ENCODE results near the gene C21orf58.

Gene C21orf58

DNA sequence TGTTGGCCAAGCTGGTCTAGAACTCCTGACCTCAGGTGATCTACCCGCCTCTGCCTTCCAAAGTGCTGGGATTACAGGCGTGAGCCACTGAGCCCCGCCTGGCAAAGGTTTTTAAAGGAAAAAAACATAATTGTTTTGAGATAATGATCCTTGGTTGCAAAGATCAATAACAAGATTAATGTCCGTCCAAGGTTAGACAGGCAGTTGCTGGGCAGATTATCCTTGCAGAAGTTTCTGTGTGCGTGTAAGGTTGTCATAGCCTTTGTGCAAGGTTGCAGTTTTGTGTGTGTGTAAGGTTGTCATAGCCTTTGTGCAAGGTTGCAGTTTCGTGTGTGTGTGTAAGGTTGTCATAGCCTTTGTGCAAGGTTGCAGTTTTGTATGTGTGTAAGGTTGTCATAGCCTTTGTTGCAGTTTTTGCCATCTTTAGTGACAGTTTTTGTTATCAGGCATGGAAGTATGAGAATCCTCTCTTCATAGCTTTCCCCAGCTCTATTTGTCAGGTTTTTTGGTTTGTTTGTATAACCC lies 34.0 kb downstream of the C21orf58 start:
- ATAC-seq (replicated peaks), result no peak
- Mint-ChIP-seq H3K4me3 (no peak overlapping the region), H3K36me3 (ENCODE audit: insufficient read depth) (peaks cover 27% of the 10 kb centered on the region), H3K27ac (no peak overlapping the region), H3K9me3 (no peaks in the 10 kb centered on the region), H3K4me1 (ENCODE audit: low read depth in 2 of 2) (peaks cover 19 to 22% of the 10 kb centered on the region in 2 donors), H3K27me3 (no peaks in the 10 kb centered on the region)
- DNase-seq, result no peak

DNA sequence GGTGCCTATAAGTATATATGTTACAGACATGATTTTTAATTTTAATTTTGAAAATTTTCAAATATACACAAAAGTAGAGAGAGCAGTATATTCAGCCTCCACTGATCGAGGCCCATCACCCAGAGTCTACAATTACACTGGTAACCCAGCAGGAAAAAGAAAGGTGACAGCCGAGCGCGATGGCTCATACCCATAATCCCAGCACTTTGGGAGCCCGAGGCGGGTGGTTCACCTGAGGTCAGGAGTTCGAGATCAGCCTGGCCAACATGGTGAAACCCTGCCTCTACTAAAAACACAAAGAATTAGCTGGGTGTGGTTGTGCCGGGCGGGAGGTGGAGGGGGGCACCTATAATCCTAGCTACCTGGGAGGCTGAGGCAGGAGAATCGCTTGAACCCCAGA lies 36.1 kb downstream of the C21orf58 start:
- DNase-seq (no peak), ATAC-seq (replicated peaks) (no peak)
- H3K27ac Mint-ChIP-seq, result peak overlapping the region; percentile 96
- peaks cover 33% of the 10 kb centered on the region for H3K36me3 Mint-ChIP-seq (ENCODE audit: insufficient read depth)
- H3K4me3 Mint-ChIP-seq, result peak overlapping the region; percentile 89 to 99
- peaks cover 27 to 39% of the 10 kb centered on the region in 2 donors for H3K4me1 Mint-ChIP-seq (ENCODE audit: low read depth in 2 of 2)
- no peaks in the 10 kb centered on the region for H3K27me3 Mint-ChIP-seq
- H3K9me3 Mint-ChIP-seq, result no peaks in the 10 kb centered on the region

DNA sequence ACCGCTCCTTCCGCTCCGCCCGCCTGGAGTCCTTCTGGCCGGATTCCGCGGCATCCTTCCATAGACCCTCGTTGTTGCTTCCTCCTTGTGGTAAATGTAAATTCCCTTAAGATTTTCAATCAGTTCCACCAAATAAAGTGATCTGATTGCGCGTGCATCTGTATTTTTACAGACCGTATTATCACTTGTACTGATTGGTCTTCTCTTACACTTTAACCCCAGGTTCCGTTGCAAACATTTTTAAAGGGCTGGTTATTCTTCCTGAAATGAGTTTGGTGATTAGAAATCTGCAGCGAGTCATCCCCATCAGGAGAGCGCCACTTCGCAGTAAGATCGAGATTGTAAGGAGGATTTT lies 37.0 kb downstream of the C21orf58 start:
- Mint-ChIP-seq H3K4me3 (peak overlapping the region; percentile 89 to 99), H3K9me3 (no peaks in the 10 kb centered on the region), H3K27me3 (no peaks in the 10 kb centered on the region), H3K27ac (peak overlapping the region; percentile 96), H3K36me3 (ENCODE audit: insufficient read depth) (peaks cover 37% of the 10 kb centered on the region), H3K4me1 (ENCODE audit: low read depth in 2 of 2) (peaks cover 27 to 39% of the 10 kb centered on the region in 2 donors)
- peak; percentile 16 for ATAC-seq (replicated peaks)
- no peak for DNase-seq

DNA sequence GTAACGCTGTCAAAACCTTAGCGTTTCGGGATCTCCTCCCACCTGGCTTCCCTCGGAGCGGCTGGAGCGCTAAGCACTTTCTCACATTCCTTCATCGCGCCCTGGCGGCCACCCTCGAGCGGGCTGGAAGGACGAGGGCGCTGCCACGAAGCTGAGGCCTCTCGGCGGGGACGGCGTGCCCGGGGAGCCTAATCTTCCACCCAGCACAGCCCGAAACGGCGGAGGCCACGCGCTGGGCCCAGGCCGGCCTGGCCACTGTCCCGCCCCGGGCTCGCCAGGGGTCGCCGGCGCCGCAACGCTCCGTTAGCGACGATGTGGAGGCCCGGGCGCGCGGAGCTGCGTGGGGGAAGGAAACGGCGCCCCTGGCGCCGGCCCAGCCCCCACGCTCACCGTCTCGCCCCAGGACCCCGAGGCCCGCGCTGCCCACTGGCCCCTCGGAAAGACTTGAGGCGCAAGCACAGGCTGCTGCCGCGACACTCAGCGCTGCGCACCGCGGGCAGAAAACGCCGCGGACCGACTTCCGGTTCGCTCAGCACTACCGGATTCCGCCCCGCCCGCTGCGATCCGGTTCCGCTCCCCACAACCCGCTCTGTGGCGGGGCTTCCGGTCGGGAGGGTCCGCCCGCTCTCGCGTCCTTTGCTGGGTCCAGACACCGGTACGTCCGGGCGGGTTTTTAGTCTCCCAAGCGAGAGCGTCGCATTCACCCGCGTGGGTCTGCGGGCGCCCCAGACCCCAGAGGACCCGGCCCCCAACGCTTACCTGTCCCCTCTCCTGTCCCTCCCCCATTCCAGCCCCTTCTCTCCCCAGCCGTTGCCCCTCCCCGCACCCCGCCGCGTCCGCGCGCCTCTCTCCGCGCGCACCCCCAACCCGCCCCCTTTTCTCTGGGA lies 37.7 kb downstream of the C21orf58 start, which contains the start of gene YBEY:
YBEY (plus strand) TSS at position 582 of the 887 bp plus-strand sequence. CDS start 572 bp downstream, outside the sequence.
- no peaks in the 10 kb centered on the region for H3K27me3 Mint-ChIP-seq
- H3K4me1 Mint-ChIP-seq (ENCODE audit: low read depth in 2 of 2), result peaks cover 27 to 43% of the 10 kb centered on the region in 2 donors
- H3K27ac Mint-ChIP-seq, result peak within 1 kb of the TSS; percentile 96
- DNase-seq (peak; percentile 75 to 78 (median 76)), ATAC-seq (replicated peaks) (peak; percentile 87)
- peaks cover 39% of the 10 kb centered on the region for H3K36me3 Mint-ChIP-seq (ENCODE audit: insufficient read depth)
- peak within 1 kb of the TSS; percentile 89 to 99 for H3K4me3 Mint-ChIP-seq
- no peaks in the 10 kb centered on the region for H3K9me3 Mint-ChIP-seq

DNA sequence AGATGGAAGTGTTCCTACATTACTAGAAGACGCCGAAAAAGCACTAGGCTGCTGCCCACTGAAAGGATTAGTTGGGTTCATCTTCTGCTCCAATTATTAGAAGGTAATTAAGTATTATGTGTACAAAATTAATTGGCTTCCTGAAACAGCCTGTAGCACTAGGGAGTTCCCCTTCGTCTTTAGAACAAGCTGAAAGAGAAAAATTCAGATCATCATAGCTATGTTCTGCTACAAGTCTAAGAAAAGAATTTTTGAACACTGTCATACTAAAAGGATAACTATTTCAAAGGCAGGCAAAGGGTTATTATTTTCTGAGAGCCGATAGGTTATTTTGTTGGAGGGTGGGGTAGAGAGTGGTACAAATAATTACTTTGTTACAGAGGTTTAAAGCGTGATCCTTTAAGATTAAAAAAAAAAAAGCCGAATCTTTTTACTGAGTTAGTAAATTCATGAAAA lies 38.4 kb downstream of the C21orf58 start, which contains the start of gene MCM3AP:
MCM3AP (minus strand) TSS at position 406 of the 456 bp plus-strand sequence; CDS start at position 81, 325 bp downstream.
- Mint-ChIP-seq H3K36me3 (ENCODE audit: insufficient read depth) (peaks cover 40% of the 10 kb centered on the region), H3K27ac (peak within 1 kb of the TSS; percentile 96), H3K9me3 (no peaks in the 10 kb centered on the region), H3K27me3 (no peaks in the 10 kb centered on the region), H3K4me3 (peak within 1 kb of the TSS; percentile 89 to 99), H3K4me1 (ENCODE audit: low read depth in 2 of 2) (peaks cover 29 to 49% of the 10 kb centered on the region in 2 donors)
- DNase-seq, result no peak
- no peak for ATAC-seq (replicated peaks)

DNA sequence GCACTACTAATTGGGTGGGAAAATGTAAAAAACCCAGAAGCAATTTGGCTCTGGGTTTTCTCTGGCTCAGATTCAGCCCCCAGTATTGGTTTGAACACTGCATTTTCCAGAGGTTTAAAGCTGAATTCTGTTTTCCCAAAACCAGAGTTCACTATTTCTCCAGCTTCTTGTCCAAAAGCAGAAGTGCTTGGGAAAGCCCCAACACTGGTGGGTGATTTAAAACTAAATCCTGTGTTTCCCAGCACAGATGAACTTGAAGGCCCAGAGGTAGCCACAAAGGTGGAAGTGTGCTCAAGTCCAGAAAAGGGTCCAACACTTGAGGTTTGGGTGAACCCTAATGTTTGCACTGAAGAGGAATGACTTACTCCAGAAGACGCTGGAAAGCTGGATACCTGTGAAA lies 38.9 kb downstream of the C21orf58 start:
- Mint-ChIP-seq H3K27ac (peak overlapping the region; percentile 96), H3K9me3 (no peaks in the 10 kb centered on the region), H3K27me3 (no peaks in the 10 kb centered on the region), H3K4me3 (peak overlapping the region; percentile 89 to 99), H3K4me1 (ENCODE audit: low read depth in 2 of 2) (peaks cover 28 to 47% of the 10 kb centered on the region in 2 donors), H3K36me3 (ENCODE audit: insufficient read depth) (peaks cover 43% of the 10 kb centered on the region)
- ATAC-seq (replicated peaks) (no peak), DNase-seq (no peak)

DNA sequence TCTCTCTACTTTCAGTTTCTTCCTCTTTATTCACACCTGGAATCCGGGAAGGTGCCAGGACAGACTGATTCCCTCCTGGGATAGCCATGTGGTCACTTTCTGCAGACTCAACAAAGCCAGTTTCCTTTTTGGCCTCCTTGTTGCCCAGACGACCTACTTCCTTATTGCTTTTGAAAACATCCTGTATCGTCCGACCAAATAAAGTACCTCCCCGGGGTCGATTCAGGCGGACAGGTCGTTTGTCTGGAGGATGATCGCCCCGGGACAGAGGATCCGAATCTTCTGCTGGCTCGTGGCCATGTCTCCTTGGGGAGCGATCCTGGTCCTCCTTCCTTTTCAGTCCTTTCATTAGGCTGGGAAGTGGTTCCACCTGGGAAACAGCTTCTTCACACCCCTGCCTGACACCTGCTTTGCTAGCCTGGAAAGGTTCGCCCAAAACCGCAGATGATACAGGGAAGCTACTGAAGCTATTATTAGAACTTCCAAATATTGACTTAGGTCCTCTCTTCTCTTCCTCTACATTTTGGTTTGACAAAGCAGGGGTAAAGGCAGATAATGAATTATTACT lies 39.5 kb downstream of the C21orf58 start:
- Mint-ChIP-seq H3K36me3 (ENCODE audit: insufficient read depth) (peaks cover 47% of the 10 kb centered on the region), H3K27me3 (no peaks in the 10 kb centered on the region), H3K27ac (peak overlapping the region in 1 of 2 donors; percentile 32), H3K4me1 (ENCODE audit: low read depth in 2 of 2) (peaks cover 26 to 45% of the 10 kb centered on the region in 2 donors), H3K4me3 (peak overlapping the region; percentile 48 to 99), H3K9me3 (no peaks in the 10 kb centered on the region)
- DNase-seq (no peak), ATAC-seq (replicated peaks) (no peak)

DNA sequence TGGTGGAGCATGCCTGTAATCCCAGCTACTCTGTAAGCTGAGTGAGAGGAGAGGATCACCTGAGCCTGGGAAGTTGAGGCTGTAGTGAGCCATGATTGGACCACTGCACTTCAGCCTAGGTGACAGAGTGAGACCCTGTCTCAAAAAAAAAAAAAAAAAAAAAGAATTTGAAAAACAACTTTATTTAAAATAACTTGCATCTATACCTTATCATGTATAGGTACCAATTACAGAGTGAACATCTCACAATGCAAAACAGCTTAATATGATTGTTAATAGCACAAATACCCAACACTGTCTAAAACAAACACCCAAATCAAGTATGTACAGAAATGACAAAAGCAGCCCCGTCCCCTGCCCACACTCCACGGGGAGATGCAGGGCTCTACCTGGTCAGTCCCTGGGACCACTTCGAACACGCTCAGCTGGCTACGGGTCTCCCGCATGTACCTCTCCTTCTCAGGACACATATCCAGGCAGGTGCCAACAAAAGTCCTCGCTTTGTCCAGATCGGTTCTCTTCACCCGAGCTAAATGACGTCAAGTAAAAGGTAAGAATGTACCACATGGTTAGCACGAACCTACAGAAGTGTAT lies 48.8 kb downstream of the C21orf58 start:
- Mint-ChIP-seq H3K9me3 (no peaks in the 10 kb centered on the region), H3K36me3 (ENCODE audit: insufficient read depth) (peaks cover 97% of the 10 kb centered on the region), H3K4me3 (no peak overlapping the region), H3K4me1 (ENCODE audit: low read depth in 2 of 2) (peaks cover 1 to 4% of the 10 kb centered on the region in 2 donors), H3K27ac (peak overlapping the region in 1 of 2 donors; percentile 57), H3K27me3 (no peaks in the 10 kb centered on the region)
- DNase-seq, result no peak
- no peak for ATAC-seq (replicated peaks)

DNA sequence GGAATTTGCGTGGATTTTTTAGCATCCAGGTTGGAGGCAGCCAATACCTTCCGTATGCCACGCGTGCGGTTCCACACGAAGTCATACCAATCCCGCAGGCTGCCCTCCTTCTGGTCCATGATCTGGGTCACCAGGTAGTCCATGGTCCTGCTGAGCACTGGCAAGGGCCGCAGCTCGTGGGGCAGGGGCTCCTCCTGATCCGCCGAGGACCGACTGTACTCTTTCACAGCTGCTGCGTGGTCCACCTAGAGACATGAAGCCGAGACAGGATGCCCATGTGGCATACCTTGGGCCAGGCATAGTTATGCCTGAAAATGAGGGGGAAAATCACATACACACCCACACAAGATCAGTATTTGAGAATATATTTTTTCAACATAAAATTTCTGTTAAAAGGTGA lies 50.3 kb downstream of the C21orf58 start:
- peak overlapping the region in 1 of 2 donors; percentile 69 for H3K27ac Mint-ChIP-seq
- no peak overlapping the region for H3K4me3 Mint-ChIP-seq
- DNase-seq (no peak), ATAC-seq (replicated peaks) (no peak)
- H3K27me3 Mint-ChIP-seq, result no peaks in the 10 kb centered on the region
- no peaks in the 10 kb centered on the region for H3K9me3 Mint-ChIP-seq
- H3K4me1 Mint-ChIP-seq (ENCODE audit: low read depth in 2 of 2), result peaks cover 1 to 4% of the 10 kb centered on the region in 2 donors
- H3K36me3 Mint-ChIP-seq (ENCODE audit: insufficient read depth), result peaks cover 95% of the 10 kb centered on the region

DNA sequence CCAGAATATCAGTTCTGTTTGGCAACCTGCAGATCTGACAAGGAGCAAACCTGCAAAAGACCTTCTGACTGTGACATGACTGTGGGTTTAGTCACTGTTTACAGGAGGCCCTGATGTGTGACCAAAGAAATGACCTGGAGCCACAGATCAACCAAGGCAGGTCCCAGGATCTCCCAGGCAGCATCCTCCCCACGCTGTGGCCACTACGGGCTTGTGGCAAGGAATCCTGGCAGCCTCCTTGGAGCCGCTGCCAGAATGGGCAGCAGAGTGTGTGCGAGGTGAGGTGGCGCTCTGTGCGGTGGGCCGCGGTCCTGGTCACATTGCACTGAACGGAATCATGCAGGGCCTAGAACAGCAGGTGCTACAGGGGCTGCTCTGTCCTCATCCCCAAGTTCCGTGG lies 54.2 kb downstream of the C21orf58 start:
- no peaks in the 10 kb centered on the region for H3K27me3 Mint-ChIP-seq
- H3K4me1 Mint-ChIP-seq (ENCODE audit: low read depth in 2 of 2), result peaks cover 0 to 4% of the 10 kb centered on the region in 2 donors
- no peaks in the 10 kb centered on the region for H3K9me3 Mint-ChIP-seq
- ATAC-seq (replicated peaks) (no peak), DNase-seq (no peak)
- H3K4me3 Mint-ChIP-seq, result no peak overlapping the region
- H3K36me3 Mint-ChIP-seq (ENCODE audit: insufficient read depth), result peaks cover 82% of the 10 kb centered on the region
- no peak overlapping the region for H3K27ac Mint-ChIP-seq

DNA sequence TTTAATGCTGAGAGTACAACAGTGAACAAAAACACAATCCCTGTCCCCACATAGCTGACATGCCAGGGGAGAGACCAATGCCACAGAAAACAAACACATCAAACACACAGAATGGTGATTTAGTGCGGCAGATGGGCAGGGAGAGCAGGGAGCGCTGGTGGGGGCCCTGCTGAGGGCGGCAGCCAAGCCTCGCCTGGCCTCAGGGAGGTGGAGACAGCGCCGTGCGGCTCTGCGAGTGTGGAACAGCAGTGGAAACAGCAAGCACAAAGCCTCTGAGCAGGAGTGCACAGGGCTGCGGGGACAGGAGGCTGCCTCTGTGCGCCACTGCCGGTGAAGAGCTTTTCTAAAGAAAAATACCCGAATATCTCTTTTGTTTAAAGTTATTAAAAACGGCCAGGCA lies 55.3 kb downstream of the C21orf58 start:
- H3K4me1 Mint-ChIP-seq (ENCODE audit: low read depth in 2 of 2), result peaks cover 0 to 2% of the 10 kb centered on the region in 2 donors
- no peaks in the 10 kb centered on the region for H3K27me3 Mint-ChIP-seq
- no peak for DNase-seq
- H3K27ac Mint-ChIP-seq, result no peak overlapping the region
- no peaks in the 10 kb centered on the region for H3K9me3 Mint-ChIP-seq
- H3K4me3 Mint-ChIP-seq, result no peak overlapping the region
- peaks cover 77% of the 10 kb centered on the region for H3K36me3 Mint-ChIP-seq (ENCODE audit: insufficient read depth)
- ATAC-seq (replicated peaks), result no peak

DNA sequence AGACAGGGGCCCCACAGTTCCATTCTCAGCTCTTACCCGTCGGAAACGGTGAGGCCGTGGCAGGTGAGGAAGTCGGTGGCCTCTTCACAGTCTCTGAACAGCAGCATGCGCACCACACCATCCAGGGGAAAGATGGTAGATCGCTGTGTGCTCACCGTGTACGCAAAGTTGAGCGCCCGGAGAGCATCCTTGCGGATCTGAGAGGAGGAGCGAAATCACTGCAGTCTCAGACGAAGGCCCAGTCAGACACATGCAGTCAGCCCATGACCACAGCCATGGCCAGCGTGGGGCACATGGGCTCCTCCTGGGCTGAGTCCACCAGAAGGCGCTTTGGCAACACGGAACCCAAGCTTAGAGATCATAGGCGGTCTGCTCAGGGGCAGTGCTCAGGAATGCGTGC lies 56.7 kb downstream of the C21orf58 start:
- no peak for ATAC-seq (replicated peaks)
- Mint-ChIP-seq H3K27ac (peak overlapping the region in 1 of 2 donors; percentile 45), H3K4me1 (ENCODE audit: low read depth in 2 of 2) (peaks cover 0 to 2% of the 10 kb centered on the region in 2 donors), H3K27me3 (no peaks in the 10 kb centered on the region), H3K4me3 (no peak overlapping the region), H3K9me3 (no peaks in the 10 kb centered on the region), H3K36me3 (ENCODE audit: insufficient read depth) (peaks cover 79% of the 10 kb centered on the region)
- no peak for DNase-seq
